Suprapubic skin (tissue), 4 donors: Measurements from ENCODE around the gene PNMA8A.

Source experiments
- CTCF ChIP-seq, 2 donors: fragments of 200-600 bp in 1 of 2; fragments of 450-650 bp in 1 of 2; sonication (generic) in 1 of 2; IDR thresholded peaks; one replicate each; pipeline ENCODE4 v1.5.1; 2016 to 2019; ENCODE audit warnings: antibody characterized with exemption in 2 of 2, mild to moderate bottlenecking in 1 of 2, moderate library complexity in 1 of 2
- POLR2A ChIP-seq, 2 donors: fragments of 450-650 bp; IDR thresholded peaks; one replicate each; pipeline ENCODE4 v1.6.1; 2017; ENCODE audit warnings: antibody characterized with exemption in 2 of 2, mild to moderate bottlenecking in 2 of 2, moderate library complexity in 2 of 2
- POLR2AphosphoS5 ChIP-seq, 3 donors: sonication (generic); formaldehyde crosslinking; IDR thresholded peaks; one replicate each; pipeline ENCODE4 v1.6.1; 2017; ENCODE audit warnings: antibody characterized with exemption in 3 of 3

GRCh38 chr19:46446021-46446420 is 25.3 kb downstream of the PNMA8A start:
- TF ChIP-seq POLR2AphosphoS5 (IDR thresholded peaks at IDR 0.05) (no peak), CTCF (IDR thresholded peaks at IDR 0.05) (no peak), POLR2A (IDR thresholded peaks at IDR 0.05) (no peak)
